Suprapubic skin (tissue), 3 donors: ENCODE results near the gene RALGPS2.

Experiments
- EP300 ChIP-seq: sonication (generic); formaldehyde crosslinking; IDR thresholded peaks from one replicate; pipeline ENCODE4 v1.6.1; 2017; ENCODE audit warnings: antibody characterized with exemption
- TF ChIP-seq, protein P1 (sequence below), 2 donors: fragments of 200-600 bp in 1 of 2; fragments of 450-650 bp in 1 of 2; sonication (generic) in 1 of 2; IDR thresholded peaks; one replicate each; pipeline ENCODE4 v1.5.1; 2016 to 2019; ENCODE audit warnings: antibody characterized with exemption in 2 of 2, mild to moderate bottlenecking in 1 of 2, moderate library complexity in 1 of 2

DNA sequence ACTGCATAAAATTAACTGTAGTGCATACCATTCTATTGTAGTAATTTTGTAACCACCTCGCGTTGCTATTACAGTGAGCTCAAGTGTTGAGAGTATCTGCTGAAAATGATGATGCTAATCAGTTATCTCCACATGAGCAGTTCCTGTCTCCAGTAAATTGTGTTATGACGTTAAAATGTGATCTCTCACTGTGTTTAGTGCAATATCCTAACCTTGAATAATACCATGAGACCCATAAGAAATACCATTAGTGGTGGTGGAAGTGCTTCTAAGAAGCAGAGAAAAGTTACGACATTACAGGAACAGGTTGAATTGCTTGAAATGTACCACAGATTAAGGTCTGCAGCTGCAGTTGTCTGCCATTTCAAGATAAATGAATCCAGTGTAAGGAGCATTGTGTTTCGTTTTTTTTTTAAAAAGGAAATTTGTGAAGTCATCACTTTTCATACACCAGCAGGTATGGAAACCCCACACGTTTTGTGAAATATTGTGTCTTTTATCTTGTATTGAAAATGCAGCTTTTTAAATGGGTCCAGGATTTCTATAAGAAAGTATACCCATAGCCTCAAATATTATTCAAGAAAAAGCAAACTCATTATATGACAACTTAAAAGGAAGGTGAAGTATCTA, 73.3 kb downstream of the RALGPS2 start:
- TF ChIP-seq, protein P1, sequence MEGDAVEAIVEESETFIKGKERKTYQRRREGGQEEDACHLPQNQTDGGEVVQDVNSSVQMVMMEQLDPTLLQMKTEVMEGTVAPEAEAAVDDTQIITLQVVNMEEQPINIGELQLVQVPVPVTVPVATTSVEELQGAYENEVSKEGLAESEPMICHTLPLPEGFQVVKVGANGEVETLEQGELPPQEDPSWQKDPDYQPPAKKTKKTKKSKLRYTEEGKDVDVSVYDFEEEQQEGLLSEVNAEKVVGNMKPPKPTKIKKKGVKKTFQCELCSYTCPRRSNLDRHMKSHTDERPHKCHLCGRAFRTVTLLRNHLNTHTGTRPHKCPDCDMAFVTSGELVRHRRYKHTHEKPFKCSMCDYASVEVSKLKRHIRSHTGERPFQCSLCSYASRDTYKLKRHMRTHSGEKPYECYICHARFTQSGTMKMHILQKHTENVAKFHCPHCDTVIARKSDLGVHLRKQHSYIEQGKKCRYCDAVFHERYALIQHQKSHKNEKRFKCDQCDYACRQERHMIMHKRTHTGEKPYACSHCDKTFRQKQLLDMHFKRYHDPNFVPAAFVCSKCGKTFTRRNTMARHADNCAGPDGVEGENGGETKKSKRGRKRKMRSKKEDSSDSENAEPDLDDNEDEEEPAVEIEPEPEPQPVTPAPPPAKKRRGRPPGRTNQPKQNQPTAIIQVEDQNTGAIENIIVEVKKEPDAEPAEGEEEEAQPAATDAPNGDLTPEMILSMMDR (IDR thresholded peaks at IDR 0.05), result no peak
- no peak for TF ChIP-seq EP300
